ENCODE measurements around the gene PRKCB.
"Not testable (repeated sequence)": the region's sequence is repeated elsewhere in the genome, so short reads cannot be mapped to it uniquely, and the experiment has no call there.

The PRKCB gene

GRCh38 chr16:24141466-24141865, 305.7 kb downstream of the PRKCB start:
- no peak for DNase-seq

GRCh38 chr16:24141917-24142316, 306.1 kb downstream of the PRKCB start:
- DNase-seq: no peak

GRCh38 chr16:24145927-24146326, 310.1 kb downstream of the PRKCB start:
- no peak for DNase-seq

- DNase-seq: no peak
Observed at GRCh38 chr16:24146518-24146917, 310.7 kb downstream of the PRKCB start.

GRCh38 chr16:24149102-24149501, 313.3 kb downstream of the PRKCB start:
- DNase-seq: no peak

GRCh38 chr16:24150282-24150681, 314.5 kb downstream of the PRKCB start:
- DNase-seq: no peak

- no peak for DNase-seq
Observed at GRCh38 chr16:24151482-24151939, 315.7 kb downstream of the PRKCB start.

- not testable (repeated sequence) for DNase-seq
Observed at GRCh38 chr16:24152048-24152447, 316.3 kb downstream of the PRKCB start.

- no peak for DNase-seq
Observed at GRCh38 chr16:24152826-24153225, 317.0 kb downstream of the PRKCB start.

- no peak for DNase-seq
Observed at GRCh38 chr16:24156777-24157176, 321.0 kb downstream of the PRKCB start.

- no peak for DNase-seq
Observed at GRCh38 chr16:24163935-24164334, 328.2 kb downstream of the PRKCB start.

GRCh38 chr16:24164416-24164815, 328.6 kb downstream of the PRKCB start:
- DNase-seq: no peak

- DNase-seq: no peak
Observed at GRCh38 chr16:24165273-24165672, 329.5 kb downstream of the PRKCB start.

- DNase-seq: no peak
Observed at GRCh38 chr16:24166661-24167528, 331.1 kb downstream of the PRKCB start.

GRCh38 chr16:24168856-24169255, 333.1 kb downstream of the PRKCB start:
- DNase-seq: no peak

GRCh38 chr16:24170407-24170806, 334.6 kb downstream of the PRKCB start:
- no peak for DNase-seq

GRCh38 chr16:24174504-24174903, 338.7 kb downstream of the PRKCB start:
- DNase-seq: no peak

- no peak for DNase-seq
Observed at GRCh38 chr16:24174957-24175356, 339.2 kb downstream of the PRKCB start.

GRCh38 chr16:24178496-24178895, 342.7 kb downstream of the PRKCB start:
- no peak for DNase-seq

- no peak for DNase-seq
Observed at GRCh38 chr16:24180451-24180850, 344.7 kb downstream of the PRKCB start.

- DNase-seq: no peak
Observed at GRCh38 chr16:24188021-24188542, 352.3 kb downstream of the PRKCB start.

GRCh38 chr16:24188751-24189318, 353.1 kb downstream of the PRKCB start:
- no peak for DNase-seq

GRCh38 chr16:24189941-24190340, 354.2 kb downstream of the PRKCB start:
- no peak for DNase-seq

- DNase-seq: no peak
Observed at GRCh38 chr16:24191876-24192402, 356.2 kb downstream of the PRKCB start.

All from NCI-H1105 treated with DMSO at 0.1 percent for 48 hours (cell line).